Suppressor macrophage (primary cell): Measurements from ENCODE around the gene MSLN.

ENCODE experiments used
- DNase-seq, 4 experiments: peaks; one replicate each; pipeline ENCODE4 v3.0.0-alpha.2; 2020 to 2022

MSLN gene

GRCh38 chr16:778447-778846 is 17.9 kb downstream of the MSLN start:
- DNase-seq, result no peak

DNA sequence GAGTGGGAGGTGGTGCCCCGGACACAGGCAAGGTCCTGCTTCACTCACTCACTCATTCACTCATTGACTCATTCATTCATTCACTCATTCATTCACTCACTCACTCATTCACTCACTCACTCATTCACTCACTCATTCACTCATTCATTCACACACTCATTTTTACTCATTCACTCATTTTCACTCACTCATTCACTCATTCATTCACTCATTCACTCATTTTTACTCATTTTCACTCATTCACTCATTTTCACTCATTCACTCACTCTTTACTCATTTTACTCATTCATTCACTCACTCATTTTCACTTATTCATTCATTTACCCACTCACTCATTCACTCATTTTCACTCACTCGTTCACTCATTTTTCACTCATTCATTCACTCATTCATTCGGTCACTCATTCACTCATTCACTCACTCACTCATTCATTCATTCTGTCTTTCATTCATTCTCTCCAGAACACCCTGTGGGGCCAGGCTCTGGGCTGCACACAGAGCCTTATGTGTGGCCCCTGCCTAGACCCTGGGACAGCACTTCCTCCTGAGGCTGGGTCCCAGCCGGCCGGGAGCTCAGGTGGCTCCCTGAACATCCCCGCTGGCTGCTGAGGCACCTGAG is 18.5 kb downstream of the MSLN start:
- no peak for DNase-seq

DNA sequence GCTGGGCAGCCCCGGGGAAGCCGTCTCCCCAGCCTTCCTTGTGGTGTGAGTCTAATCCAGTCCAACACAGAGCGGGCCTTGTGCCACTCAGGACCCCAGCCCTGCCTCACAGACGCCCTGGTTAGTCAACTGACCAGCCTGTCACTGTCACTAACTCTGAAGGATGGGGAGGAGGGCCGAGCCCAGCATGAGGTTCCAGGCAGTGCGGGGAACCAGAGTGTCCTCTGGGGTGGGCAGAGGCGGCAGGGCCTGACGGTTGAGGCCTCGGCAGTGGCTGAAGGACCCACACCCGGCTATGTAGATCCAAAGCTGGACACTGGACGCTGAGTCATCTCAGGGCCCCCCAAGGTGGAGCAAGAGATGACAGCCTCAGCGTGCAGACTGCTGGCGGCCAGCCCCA is 19.0 kb downstream of the MSLN start:
- DNase-seq, result no peak

GRCh38 chr16:780296-780695 is 19.8 kb downstream of the MSLN start:
- no peak for DNase-seq

DNA sequence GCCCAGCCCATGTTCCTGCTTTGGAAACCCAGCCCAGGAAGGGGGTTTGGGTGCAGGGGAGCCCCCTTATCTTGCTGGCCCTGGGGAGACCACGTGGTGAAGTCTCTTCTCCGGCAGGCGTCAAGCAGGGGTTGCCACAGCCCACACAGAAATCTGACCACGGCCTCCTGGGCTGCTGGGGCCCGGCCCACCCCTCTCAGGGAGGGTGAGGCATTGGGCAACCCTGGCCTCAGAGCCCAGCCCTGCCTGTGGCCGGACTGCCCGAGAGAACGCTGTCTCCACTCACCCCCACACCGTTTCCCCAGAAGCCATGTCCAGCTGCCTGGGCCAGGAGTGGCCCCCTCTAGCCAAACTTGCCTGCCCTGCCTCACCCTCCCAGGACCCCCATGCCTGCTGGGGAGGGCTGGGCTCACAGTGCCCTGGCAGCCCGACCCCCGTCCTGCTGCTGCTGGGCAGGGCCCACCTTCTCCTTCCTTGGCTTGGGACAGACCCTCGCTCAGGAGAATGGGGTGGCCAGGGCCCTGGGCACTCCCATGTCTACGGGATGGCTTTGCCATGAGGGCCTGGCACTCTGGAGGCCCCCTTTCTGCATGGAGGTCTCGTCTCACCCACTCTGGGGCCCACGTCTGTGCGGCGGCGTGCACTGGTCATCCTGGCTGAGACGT is 20.9 kb downstream of the MSLN start:
- DNase-seq, result no peak

GRCh38 chr16:782258-782657 is 21.7 kb downstream of the MSLN start:
- no peak for DNase-seq

DNA sequence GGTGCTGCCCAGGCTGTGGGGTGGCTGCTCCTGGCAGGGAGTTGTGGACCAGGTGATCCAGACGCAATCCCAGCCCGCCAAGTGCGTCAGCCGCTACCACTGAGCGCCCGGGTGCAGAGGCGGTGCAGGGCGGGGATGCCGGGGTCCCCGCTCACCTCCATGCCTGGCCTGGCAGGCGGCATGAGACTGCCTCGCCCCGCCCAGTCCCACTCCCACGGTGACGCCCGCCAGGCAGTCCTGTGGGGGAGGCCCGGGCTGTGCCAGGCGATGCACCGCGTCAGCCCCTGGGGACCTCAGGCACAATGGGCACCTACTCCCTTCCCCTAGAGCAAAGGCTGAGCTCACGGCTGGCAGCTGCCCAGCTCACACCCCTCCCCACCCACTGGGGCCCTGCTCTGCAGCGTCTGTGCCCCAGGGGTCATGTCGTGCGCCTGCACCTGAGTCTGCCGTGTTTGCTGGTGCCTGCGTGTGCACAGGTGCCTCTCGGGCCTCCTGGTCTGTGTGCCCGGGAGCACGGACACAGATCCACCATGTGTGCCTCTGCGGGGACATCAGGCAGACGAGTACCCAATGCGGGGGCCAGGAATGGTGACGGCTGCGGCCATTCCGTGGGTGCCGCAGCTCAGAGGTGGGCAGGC is 22.4 kb downstream of the MSLN start:
- no peak for DNase-seq

DNA sequence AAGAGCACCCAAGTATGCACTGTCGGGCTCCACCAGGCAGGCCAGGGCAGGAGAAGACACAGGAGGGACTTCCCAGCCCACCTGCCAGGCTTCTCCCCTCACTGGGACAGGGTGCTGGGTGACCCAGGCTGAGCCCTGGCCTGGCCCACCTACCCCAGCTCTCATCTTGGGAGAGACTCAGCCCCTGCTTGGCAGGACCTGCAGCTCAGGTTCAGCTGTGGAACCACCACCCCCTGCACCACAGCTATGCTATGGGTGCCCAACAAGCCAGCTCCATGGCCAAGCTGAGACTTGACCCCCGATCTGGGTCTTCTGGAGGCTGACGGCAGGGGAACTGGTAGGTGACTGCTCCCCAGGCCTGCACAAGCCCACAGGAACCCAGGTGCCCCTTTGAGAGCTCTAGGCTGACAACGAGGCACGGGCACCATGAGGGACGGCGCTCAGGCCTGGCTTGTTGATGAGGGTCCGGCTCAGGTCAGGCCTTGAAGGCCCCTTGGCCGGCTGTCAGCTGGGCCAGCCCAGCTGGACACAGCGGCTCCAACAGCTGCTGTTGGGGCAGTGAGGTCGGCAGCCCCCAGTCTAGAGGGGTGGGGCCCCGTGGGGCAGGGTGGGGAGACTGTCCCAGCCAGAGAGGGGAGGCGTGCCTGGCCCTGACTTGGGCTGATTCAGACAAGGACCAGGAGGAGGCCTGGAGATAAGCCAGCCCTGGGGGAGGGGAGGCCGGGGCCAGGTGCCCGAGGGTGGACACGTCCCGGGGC is 23.0 kb downstream of the MSLN start:
- no peak for DNase-seq

DNA sequence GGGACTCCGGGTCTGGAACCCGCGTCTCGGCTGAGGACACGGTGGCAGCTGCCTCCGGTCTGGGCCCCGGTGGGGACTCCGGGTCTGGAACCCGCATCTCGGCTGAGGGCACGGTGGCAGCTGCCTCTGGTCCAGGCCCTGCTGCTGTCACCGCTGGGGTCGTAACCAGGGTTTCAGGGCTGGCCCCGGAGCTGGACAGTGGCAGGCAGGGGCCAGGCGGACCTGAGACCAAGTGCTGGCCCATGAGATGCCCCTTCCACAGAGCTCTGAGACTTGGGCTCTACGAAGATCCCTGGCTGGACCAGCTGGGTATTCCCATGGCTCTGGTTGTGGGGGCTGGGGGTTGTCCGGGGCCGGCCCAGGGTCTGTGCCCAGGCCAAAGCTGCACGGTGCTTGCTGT is 23.9 kb downstream of the MSLN start:
- no peak for DNase-seq

DNA sequence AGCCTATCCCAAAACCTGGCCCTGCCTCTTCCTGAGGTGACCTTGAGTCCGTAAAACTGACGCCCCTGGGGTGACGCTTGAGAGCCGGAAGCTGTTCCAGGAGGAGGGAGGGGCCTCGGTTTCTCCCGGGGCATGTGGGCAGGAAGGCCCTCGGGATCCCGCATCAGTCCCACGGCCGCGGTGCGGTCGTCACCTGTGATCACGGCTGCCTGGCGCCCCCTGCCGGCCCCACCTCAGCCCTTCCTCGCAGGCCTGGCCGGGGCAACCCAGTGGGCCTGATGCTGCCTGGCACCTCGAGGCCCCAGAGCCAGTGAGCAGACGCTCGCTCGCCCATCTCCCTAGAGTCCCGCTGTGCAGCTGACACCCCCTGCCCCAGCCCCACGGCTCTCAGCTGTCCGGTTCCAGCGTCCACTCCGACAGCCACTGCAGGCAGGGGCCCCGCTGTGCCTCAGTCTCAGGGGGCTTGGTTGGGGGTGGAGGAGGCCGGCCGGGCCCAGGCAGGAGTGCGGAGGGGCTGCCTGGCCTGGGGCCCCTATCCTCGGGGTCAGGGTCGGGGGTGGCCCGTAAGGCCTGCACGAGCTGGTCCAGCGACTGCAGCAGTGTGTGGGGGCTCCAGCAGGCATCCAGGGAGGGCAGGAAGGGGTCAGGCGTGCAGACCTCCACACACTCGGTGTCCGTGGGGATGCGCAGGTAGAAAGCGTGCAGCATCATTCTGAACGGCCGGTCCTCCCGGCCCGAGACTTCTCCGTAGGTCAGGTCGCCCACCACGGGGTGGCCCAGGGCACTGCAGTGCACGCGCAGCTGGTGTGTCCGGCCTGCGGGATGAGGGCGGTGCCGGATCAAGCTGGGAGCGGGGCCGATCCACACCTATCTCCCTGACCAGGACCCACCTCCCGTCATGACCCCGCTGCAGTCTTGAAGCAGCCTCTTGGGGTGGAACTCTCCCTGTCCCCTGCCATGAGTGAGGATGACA is 25.3 kb downstream of the MSLN start:
- peak; percentile 70 to 91 (median 82) for DNase-seq

DNA sequence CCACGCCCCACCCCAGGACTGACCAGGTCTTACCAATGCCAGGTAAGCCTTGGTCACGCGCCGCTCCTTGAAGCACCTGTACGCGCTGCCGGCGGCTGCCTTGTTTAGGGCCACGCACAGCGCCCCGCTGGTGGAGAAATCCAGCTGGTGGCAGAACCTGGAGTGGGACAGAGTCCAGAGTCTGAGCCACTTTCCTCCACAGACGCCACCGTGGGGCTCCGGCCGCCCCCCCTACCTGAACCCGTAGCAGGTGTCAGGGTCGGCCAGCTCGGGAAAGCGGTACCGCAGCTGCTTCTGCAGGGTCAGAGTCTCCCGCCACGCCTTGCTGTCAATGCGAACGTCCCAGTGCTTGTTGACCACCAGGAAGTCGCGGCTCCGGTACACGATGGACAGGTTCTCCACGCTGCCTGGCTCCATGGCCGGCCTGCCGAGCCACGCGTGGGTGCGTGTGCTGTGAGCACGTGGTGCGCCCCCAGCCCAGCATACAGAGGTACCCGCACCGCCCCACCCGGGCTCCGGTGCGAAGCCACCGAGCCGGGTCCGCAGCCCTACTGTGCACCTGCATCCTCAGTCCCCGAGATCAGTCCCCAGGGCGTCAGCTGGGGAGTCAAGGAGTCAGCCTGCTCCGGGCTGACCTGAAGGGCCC is 26.9 kb downstream of the MSLN start:
- peak in 2 of 4 experiments; percentile 14 to 32 for DNase-seq

DNA sequence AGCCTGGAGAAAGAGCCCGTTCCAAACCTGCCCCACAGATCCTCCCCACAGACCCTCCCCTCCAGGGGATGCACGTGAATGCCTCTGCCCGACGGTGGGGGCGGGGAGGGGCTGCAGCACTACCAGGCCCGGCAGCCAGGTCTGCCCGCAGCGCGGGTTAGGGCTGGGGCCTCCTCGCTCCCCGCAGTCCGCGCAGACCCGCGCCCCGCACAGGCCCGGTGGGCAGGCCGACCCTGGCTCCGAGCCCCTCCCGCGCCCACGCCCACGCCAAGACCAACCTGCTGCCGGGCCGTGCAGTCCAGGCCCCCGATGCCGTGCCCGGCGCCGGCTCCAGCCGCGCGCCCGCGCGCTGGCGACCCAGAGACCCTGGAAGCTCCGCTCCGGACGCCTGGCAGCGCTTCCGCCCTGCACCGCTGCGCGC is 27.5 kb downstream of the MSLN start, which contains the start of gene RPUSD1:
TSS of gene RPUSD1 (minus strand) at position 404 of the 421 bp plus-strand sequence. CDS start 644 bp downstream, outside the sequence.
- peak in 1 of 4 experiments; percentile 9 for DNase-seq

DNA sequence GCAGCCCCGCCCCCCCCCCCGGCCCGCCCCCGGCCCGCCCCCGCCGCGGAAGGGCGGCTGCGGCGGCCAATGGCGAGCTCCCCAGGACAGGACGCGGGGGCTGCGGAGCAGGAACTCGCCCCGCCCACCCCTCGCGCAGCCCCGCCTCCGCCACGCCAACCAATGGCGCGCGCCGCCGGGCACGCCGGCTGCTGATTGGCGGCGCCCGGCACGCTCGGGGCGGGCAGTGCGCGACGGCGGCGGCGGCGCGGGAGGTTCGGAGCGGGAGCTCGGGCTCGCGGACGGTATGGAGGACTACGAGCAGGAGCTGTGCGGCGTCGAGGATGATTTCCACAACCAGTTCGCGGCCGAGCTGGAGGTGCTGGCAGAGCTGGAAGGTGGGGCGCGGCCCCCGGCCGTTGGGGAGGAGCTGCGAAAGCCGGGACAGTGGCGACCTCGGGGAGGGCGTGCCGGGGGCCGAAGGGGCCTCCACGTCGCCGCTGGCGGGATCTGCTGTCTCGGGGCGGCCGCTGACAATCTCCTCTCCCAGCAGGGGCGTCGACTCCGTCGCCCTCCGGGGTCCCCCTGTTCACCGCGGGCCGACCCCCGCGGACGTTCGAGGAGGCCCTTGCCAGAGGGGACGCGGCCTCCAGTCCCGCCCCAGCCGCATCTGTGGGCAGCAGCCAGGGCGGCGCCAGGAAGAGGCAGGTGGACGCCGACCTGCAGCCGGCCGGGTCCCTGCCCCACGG is 28.0 kb downstream of the MSLN start, which contains the start of gene CHTF18:
TSS of gene CHTF18 (plus strand) at position 222 of the 728 bp plus-strand sequence. CDS start at position 287, 65 bp downstream.
- DNase-seq, result peak; percentile 95 to 99 (median 98)

DNA sequence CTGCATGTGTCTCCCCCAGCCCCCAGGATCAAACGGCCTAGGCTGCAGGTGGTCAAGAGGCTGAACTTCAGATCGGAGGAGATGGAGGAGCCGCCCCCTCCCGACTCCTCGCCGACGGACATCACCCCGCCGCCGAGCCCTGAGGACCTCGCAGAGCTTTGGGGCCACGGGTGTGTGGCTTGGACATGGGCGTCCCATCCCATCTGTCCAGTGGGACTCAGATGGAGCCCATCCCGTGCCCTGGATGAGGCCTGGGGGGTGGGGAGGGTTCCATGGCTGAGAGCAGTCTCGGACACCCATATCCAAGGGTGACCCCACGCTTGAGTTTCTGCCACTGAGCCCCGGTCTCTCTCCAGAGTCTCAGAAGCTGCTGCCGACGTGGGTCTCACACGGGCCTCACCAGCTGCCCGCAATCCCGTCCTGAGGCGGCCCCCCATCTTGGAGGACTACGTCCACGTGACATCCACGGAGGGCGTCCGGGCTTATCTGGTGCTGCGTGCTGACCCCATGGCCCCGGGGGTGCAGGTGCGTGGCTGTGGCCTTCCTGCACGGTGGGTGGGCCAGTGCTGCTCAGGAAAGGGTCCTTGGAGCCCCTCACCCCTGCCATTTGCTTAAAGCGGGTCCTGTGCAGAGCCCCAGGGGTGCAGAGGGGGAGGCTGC is 28.8 kb downstream of the MSLN start:
- no peak for DNase-seq

DNA sequence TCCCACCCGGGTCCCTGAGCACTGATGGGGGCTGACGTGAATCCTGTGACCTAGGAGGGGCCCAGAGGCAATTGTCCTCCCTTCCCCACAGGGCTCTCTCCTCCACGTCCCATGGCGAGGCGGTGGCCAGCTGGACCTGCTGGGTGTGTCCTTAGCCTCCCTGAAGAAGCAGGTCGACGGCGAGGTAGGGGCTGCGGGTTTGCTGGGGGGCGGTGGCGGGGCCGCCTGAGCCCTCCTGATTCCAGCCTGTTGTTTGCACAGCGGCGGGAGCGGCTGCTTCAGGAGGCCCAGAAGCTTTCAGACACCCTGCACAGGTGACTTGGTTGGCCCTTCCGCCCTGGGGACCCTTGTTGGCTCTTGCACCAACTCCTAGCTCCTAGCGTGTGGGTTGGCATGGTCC is 29.6 kb downstream of the MSLN start:
- DNase-seq, result no peak

GRCh38 chr16:791131-791530 is 30.6 kb downstream of the MSLN start:
- no peak for DNase-seq

DNA sequence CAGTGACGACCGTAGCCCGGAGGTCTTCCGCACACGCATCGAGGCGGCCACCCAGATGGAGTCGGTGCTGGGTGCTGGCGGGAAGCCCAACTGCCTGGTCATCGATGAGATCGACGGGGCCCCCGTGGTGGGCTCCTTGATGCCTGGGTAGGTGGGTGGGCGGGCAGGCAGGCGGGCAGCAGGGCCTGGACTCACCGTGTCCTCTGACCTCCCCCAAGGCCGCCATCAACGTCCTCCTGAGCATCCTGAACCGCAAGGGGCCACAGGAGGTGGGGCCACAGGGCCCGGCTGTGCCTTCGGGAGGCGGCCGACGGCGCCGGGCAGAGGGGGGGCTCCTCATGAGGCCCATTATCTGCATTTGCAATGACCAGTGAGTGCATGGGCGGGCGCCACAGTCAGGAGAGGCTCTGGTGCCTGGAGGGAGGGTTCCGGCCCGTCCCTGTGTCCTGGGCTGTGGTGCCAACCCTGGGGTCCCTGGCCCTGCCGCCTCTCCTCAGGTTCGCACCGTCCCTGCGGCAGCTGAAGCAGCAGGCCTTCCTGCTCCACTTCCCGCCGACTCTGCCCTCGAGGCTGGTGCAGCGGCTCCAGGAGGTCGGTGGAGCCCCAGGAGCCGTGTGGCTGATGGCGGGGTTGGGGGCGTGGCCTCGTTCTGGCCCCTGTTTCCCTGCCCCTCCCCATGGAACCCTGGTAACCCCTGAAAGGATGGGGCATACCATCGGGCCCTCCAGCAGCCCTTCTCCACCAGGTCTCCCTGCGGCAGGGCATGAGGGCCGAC is 31.9 kb downstream of the MSLN start:
- DNase-seq, result no peak

DNA sequence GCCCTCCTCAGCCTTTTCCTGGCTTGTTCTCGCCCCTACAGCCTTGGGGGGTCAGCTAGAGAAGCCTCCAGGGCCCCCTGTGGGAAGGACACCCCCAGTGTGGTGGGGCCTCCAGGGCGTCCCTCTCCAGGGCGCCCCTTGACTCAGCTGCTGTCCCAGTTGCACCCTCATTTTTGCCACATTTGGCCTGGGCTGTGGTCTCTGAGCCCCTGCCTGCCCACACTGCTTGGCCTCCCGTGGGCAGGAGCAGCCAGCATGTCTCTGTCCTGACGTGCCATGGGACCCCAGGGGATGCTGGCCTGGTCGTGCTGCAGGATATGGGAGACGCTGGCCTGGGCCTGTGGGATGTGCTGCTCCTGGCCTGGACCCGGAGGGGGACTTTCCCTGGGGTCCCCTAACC is 32.9 kb downstream of the MSLN start:
- no peak for DNase-seq
